GM18505 (cell line): ENCODE measurements around the gene NUDT3.

Source experiments
- ATAC-seq: cut with Tn5 transposase; IDR thresholded peaks from one replicate; pipeline ENCODE4 v1.9.1; 2021; ENCODE audit not compliant: unreplicated experiment
- POLR2A ChIP-seq: IDR thresholded peaks from 4 replicates; pipeline ENCODE4 v1.6.1; 2011; ENCODE audit warnings: borderline replicate concordance; ENCODE audit not compliant: insufficient read depth, insufficient read length; ENCODE audit errors: extremely low read depth

The NUDT3 gene

DNA sequence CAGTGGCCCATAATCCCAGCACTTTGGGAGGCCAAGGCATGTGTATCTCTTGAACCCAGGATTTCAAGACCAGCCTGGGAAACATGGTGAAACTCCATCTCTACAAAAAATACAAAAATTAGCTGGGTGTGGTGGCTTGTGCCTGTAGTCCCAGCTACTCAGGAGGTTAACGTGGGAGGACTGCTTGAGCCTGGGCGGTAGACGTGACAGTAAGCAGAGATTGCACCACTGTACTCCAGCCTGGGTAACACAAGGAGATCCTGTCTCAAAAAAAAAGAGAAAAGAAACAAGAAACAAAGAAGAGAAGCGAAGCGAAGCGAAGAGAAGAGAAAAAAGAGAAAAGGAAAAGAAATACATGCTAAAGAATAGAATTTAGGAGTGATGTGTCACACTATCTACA, 69.2 kb downstream of the NUDT3 start:
- no peak for ATAC-seq
- no peak for TF ChIP-seq POLR2A

DNA sequence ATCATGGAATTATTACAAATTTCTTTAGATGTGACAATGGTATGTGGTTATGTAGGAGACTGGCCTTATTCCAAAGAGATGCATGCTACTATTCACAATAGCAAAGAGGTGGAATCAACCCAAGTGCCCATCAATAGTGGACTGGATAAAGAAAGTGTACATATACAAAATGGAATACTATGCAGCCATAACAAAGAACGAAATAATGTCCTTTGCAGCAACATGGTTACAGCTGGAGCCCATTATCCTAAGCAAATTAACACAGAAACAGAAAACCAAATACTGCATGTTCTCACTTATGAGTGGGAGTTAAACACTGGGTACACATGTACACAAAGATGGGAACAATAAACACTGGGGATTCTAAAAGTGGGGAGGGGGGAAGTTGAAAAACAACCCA, 69.7 kb downstream of the NUDT3 start:
- no peak for TF ChIP-seq POLR2A

DNA sequence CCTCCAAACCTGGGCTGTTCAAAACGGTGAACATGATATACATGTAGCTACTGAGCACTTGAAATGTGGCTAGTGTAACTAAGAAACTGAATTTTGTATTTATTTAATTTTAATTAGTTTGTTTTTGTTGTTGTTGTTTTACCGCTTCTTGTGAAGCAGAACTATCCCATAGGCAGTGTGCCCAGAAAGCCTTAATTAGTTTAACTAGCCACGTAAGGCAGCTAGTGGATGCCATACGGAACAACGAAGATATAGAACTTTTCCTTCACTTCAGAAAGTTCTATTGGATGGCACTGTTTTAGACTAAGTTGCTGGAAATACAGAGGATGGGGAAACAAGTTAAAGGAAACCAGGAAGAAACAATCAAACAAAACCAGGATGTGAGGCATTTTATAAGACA, 70.6 kb downstream of the NUDT3 start:
- TF ChIP-seq POLR2A, result no peak
- ATAC-seq, result no peak

More for the DNA sequence above, 69.7 kb downstream of the NUDT3 start:
- ATAC-seq, result no peak

DNA sequence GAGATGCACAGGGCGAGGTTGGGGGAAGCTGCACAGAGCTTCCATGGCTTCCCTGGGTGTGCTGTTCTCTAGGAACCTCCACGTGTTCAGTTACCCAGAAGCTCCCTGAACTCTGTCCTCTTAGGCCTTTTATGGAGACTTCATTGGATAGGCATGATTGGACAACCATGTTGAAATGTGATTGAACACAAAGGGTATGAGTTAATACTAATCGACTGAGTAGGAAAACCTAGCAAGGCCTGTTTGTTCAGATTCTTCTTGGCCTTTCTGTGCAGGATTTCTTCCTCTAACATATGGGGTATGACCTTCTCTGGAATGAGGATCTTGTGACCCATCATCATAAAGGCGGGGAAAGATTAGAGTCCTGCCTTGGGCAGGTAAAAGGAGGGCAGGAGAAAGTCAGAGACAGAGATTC, 73.0 kb downstream of the NUDT3 start:
- no peak for TF ChIP-seq POLR2A

DNA sequence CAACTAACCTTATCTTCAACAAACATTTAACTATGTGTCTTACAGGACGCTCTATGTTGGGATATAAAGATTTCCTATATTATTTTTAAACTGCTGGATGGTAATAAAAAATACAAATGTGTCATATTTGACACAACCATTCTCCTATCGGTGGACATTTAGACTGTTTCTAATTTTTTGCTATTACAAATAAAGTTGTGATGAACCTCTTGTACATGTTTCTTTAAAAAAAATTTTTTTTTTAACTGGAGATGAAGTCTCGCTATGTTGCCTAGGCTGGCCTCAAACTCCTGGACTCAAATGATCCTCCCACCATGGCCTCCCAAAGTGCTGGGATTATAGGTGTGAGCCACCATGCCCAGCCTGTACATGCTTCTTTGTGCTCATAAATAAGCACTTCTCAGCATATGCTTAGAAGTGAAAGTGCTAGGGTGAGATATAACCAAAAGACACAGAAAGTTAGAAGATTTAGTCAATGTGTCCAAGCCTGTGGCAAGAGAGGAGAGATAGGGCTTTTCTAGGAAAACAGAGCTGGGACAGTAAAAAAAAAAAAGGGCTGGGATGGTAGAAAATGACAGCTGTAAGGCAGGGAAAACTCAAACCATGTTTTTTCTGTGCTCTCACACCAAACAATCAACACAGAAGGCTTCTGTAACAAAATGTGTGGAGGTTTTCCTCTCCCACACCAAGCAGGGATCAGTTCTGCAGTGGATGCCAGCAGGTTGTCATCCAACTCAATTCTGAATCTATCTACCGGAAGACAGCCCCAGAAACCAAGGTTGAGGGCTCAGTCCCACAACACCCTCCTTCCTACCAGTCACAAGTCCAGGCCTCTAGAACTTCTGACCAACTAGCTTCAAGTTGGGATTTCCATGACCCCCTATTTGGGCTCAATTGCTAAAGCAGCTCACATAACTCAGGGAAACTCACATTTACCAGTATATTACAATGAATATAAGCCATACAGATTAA, 73.7 kb downstream of the NUDT3 start:
- no peak for ATAC-seq

More for the DNA sequence above, 73.0 kb downstream of the NUDT3 start:
- no peak for ATAC-seq

DNA sequence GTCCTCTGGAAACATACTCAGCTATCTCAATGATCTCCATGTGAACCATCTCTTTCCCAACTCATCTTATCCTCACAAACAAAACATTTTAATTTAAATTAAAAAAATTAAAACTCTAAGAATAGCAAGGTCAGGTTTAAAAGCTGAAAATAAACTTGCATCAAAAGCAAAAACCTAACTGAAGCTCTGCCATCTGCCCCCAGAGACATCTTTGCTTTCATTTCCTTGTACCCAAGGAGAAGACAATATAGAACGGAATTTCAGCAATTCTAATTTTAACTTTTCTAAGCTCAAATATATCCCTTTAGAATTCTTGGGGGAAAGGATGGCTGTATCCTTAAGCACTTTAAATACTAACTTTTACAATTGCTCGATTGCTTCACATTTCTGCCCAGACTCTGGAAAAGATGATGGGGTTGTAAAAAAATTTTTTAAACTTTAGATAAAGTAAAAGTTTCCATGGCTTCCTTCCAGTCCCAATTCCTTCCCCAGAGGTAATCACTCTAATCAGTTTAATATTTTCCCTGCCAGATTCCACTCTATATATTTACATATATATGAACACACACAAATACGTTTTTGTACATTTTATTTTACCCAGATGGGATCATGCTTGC, 74.5 kb downstream of the NUDT3 start:
- no peak for TF ChIP-seq POLR2A
- no peak for ATAC-seq

More for the DNA sequence above, 73.7 kb downstream of the NUDT3 start:
- no peak for TF ChIP-seq POLR2A

DNA sequence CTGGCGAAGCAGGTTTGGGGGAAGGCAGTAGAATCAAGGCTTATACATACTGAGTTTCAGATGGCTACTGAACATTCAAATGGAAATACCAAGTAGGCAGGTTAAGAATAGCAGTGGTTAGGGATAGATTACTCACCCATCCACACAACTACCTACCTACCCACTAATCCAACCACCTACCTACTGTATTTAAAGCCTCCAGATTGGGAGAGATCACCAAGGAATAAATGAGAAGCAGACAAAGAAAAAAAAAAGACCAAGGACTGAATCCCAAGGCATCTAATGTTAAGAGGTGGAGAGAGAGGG, 75.3 kb downstream of the NUDT3 start:
- no peak for TF ChIP-seq POLR2A
- ATAC-seq, result no peak

DNA sequence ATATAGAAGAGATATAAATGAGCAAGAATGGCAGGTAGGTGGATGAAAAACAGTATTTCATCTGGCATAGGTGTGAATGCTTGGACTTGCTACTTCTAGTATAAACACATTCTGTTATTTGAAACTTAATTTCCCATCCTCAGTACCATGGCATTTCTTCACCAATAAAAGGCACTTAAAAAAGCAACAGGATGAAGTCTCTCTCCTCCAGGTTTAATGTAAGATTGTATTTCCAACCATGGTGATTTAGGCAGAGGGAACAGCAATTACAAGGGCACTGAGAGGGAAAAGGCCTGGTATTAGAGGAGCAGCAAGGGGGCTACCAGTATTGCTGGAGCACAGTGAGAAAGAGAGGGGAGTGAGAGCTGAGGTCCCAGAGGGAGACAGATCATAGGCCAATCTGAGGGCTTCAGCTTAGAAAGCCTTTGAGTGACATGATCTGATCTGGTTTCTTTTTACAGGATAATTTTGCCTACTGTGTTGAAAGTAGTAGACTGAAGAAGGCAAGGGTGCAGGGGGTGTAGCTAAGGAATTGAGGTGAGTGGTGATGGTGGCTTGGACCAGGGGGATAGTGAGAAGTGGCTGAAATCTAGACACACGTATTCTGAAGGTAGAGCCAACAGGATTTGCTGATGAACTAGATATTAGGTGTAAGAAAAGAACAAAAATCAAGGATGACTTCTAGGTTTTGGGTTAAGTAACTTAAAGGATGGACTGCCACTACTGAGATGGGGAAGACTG, 75.9 kb downstream of the NUDT3 start:
- no peak for TF ChIP-seq POLR2A
- no peak for ATAC-seq

DNA sequence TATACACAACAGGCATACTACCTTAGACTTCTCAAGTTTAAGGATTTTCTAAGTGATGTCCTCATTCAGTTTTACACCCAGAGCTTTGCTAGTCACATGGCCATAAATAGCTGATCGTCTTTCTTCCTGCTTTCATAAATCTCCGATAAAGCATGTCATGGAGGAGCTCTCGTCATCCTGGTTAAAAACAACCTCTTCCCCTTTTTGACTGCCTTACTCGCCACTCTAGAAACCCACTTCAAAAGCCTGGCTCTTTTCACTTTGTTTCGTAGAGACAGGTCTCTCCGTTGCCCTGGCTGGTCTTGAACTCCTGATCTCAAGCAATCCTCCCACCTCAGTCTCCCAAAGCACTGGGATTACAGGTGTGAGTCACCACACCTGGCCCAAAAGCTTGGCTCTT, 76.7 kb downstream of the NUDT3 start:
- no peak for TF ChIP-seq POLR2A
- no peak for ATAC-seq

DNA sequence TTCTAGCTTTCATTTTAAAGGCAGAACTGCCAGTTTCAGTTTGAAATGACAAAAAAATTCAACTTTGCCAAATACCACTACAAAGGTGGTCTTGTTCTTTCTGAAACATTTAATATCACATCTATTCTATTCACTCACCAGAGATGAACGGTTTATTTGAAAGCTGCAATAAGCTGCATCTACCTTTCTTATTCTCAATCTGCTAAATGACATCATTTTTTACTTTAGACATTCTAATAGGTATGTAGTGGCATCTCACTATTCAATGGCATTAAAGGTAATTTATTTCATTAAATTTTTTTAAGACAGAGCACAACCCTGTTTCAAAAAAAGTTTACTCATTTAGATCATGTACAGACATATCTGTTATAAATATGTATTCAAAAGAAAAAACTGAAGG, 77.2 kb downstream of the NUDT3 start:
- ATAC-seq, result no peak

DNA sequence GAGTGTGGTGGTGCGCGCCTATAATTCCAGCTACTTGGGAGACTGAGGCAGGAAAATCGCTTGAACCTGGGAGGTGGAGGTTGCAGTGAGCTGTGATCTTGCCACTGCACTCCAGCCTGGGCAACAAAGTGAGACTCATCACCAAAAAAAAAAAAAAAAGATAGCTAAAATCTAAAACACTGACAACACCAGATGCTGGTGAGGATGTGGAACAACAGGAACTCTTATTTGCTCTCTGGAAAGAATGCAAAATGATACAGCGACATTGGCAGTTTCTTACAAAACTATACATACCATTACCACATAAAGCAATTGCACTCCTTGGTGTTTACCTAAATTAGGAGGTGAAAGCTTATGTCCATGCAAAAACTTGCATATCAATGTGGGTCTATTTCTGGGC, 80.2 kb downstream of the NUDT3 start:
- ATAC-seq, result no peak
- no peak for TF ChIP-seq POLR2A

More for the DNA sequence above, 77.2 kb downstream of the NUDT3 start:
- TF ChIP-seq POLR2A, result no peak

DNA sequence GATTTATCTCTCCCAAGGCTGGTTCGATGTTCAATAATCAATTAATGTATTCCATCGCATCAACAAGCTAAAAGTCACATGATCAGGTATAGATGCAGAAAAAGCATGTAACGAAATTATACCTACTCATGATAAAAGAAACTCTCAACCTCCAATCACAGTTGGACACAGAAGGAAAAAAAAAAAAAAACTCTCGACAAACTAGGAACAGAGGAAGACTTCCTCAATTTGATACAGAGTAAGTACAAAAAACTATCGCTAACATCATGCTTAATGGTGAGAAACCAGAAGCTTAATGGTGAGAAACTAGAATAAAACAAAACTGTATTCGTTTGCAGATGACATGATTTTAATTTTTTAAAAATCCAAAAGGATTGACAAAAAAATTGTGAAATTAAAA, 81.7 kb downstream of the NUDT3 start:
- ATAC-seq, result no peak
- TF ChIP-seq POLR2A, result no peak

DNA sequence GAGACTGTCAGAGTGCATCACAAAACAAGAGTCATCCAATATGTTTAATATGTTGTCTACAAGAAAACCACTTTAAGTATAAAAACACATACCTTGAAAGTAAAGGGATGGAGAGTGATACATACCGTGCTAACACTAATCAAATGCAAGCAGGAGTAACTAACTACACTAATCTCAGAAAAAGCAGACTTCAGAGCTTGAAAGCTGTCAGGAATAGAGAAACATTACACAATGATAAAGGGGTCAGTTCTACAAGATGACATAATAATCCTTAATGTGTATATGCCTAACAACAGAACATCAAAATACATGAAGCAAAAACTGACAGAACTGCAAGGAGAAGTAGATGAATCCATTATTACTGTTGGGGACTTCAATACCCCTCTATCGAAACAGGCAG, 84.0 kb downstream of the NUDT3 start:
- no peak for ATAC-seq
- no peak for TF ChIP-seq POLR2A

DNA sequence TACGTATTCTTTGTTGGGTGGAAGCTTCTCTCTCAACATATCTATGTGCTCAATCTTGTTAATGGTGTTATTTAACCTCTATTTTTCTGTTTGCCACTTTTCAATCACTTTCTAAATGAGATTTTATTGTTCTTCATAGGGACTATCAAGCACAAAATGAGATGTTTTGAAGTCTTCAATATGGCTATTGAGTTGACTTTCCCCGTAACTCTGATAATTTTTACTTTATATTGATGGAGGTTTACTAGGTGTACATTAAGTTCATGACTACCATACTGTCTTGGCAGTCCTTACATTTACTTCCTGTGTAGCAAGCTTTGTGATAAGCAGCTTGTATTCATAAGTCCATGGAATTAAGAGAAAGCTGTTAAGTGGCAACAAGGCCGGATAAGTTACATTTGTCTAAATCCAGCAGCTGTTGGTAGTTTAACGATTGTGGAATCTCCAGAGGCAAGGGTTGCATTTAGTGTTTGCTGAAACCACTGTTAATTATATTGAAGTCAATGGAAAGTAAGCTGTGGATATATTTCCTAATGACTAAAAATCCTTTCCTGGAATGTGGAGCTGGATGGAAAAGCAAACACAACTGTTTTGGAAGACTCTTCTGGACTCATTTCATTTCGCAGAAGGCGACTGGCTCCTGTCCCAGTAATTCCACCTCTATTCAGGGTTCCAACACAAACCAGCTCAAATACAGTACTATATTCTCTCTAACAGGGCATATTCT, 86.3 kb downstream of the NUDT3 start:
- no peak for ATAC-seq
- no peak for TF ChIP-seq POLR2A

DNA sequence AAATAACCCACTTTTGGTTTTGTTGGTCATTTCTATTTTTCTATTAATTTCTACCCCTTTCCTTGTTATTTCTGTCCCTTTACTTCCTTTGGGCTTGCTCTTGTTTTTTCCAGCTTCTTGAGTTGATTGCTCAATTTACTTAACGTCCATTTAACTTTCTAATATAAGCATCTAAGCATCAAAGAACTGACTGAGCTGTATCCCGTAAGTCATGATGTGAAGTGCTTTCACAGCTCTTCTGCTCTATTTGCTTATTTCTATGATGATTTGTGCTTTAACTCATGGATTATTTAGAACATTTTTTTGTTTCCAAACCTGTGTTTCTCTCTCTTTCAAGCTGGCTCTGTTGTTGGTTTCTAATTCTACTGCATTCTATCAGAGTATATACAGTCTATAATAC, 87.0 kb downstream of the NUDT3 start:
- ATAC-seq, result no peak
- TF ChIP-seq POLR2A, result no peak
